ENCODE measurements around the gene SMOC2.

DNA sequence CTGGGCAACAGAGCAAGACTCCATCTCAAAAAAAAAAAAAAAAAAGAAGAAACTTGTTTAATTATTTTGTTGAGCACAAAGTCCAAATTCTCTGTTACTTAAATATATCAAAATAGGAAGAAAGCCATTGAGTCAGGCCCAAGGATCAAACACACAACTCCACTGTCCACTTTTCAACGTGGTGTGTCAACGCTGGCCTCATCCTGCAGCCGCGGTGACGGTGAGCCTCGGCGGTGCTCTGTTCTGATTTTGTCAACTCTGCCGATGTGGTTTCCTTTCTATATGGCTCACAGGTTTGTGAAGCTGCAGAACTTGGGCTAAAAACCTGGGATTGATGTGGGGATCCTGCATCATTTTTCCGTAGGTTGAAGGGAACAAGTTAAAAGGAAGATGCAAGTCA is 3.2 kb upstream of the SMOC2 start:
- TF ChIP-seq, protein P1, sequence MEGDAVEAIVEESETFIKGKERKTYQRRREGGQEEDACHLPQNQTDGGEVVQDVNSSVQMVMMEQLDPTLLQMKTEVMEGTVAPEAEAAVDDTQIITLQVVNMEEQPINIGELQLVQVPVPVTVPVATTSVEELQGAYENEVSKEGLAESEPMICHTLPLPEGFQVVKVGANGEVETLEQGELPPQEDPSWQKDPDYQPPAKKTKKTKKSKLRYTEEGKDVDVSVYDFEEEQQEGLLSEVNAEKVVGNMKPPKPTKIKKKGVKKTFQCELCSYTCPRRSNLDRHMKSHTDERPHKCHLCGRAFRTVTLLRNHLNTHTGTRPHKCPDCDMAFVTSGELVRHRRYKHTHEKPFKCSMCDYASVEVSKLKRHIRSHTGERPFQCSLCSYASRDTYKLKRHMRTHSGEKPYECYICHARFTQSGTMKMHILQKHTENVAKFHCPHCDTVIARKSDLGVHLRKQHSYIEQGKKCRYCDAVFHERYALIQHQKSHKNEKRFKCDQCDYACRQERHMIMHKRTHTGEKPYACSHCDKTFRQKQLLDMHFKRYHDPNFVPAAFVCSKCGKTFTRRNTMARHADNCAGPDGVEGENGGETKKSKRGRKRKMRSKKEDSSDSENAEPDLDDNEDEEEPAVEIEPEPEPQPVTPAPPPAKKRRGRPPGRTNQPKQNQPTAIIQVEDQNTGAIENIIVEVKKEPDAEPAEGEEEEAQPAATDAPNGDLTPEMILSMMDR (IDR thresholded peaks at IDR 0.05; ENCODE audit: low read depth, low read length) = no peak
- no peak for TF ChIP-seq EZH2phosphoT487 (IDR thresholded peaks at IDR 0.05; ENCODE audit: low read depth)

All from OCI-LY3 (cell line).